ENCODE measurements around the gene ATE1.
"Not testable (repeated sequence)": the region's sequence is repeated elsewhere in the genome, so short reads cannot be mapped to it uniquely, and the experiment has no call there.

GRCh38 chr10:121757241-121757640, 170.6 kb downstream of the ATE1 start:
- TF ChIP-seq POLR2A, EP300 (IDR thresholded peaks at IDR 0.05): not testable (repeated sequence)
- TF ChIP-seq, protein P1, sequence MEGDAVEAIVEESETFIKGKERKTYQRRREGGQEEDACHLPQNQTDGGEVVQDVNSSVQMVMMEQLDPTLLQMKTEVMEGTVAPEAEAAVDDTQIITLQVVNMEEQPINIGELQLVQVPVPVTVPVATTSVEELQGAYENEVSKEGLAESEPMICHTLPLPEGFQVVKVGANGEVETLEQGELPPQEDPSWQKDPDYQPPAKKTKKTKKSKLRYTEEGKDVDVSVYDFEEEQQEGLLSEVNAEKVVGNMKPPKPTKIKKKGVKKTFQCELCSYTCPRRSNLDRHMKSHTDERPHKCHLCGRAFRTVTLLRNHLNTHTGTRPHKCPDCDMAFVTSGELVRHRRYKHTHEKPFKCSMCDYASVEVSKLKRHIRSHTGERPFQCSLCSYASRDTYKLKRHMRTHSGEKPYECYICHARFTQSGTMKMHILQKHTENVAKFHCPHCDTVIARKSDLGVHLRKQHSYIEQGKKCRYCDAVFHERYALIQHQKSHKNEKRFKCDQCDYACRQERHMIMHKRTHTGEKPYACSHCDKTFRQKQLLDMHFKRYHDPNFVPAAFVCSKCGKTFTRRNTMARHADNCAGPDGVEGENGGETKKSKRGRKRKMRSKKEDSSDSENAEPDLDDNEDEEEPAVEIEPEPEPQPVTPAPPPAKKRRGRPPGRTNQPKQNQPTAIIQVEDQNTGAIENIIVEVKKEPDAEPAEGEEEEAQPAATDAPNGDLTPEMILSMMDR (IDR thresholded peaks at IDR 0.05): not testable (repeated sequence)
